IMR-90 (cell line): ENCODE measurements around the gene LNX1. TPM values are rescaled to one million over a fixed set of nuclear protein-coding genes. Genes with fewer than 3 reads are reported as not detected.

Source experiments
- ATAC-seq: fragments of 200-7000 bp; cut with Tn5 transposase; 2 replicates; pipeline ENCODE4 v1.9.1; 2020; ENCODE audit warnings: low read depth, mild to moderate bottlenecking, moderate library complexity
- BruUV-seq: library from RNA; stranded (reverse); fragments of 400-500 nt; replicated peaks from 2 replicates; lab custom pipeline; 2021; lab: Mats Ljungman, UMichigan
- CTCF ChIA-PET: fragments of 300-600 bp; formaldehyde crosslinking; extraction: SDS; loops from one replicate; lab custom pipeline; 2021; ENCODE audit warnings: antibody characterized with exemption; lab: Yijun Ruan, JAX
- POLR2A ChIA-PET: fragments of 300-600 bp; sonication (Branson Sonifier 250); formaldehyde crosslinking; loops from one replicate; lab custom pipeline; 2022; ENCODE audit warnings: antibody characterized with exemption; ENCODE audit not compliant: unreplicated experiment; lab: Charles Lee
- DNase-seq: peaks from one replicate; pipeline ENCODE4 v3.0.0; 2013
- H2AFZ ChIP-seq: replicated peaks from 2 replicates; pipeline ENCODE3; 2013; ENCODE audit warnings: low read length, mild to moderate bottlenecking; ENCODE audit not compliant: poor library complexity
- H2AK5ac ChIP-seq: 2 replicates; pipeline ENCODE4 v1.6.1; 2013; ENCODE audit warnings: low read depth, low read length, inconsistent platforms
- H2AK9ac ChIP-seq: replicated peaks from 2 replicates; pipeline ENCODE3; 2013; ENCODE audit warnings: mild to moderate bottlenecking, low read depth, low read length, moderate library complexity; ENCODE audit not compliant: poor library complexity
- H2BK120ac ChIP-seq: 2 replicates; pipeline ENCODE4 v1.6.1; 2013; ENCODE audit warnings: low read depth, low read length, inconsistent platforms
- H2BK15ac ChIP-seq: 3 replicates; pipeline ENCODE4 v1.6.1; 2013; ENCODE audit warnings: low read depth, low read length, inconsistent platforms
- H2BK20ac ChIP-seq: 2 replicates; pipeline ENCODE4 v1.6.1; 2013; ENCODE audit warnings: low read depth, mild to moderate bottlenecking, inconsistent platforms, low read length, moderate library complexity
- H2BK5ac ChIP-seq: 2 replicates; pipeline ENCODE4 v1.6.1; 2013; ENCODE audit warnings: mild to moderate bottlenecking, low read depth, low read length, inconsistent platforms; ENCODE audit not compliant: poor library complexity, severe bottlenecking
- H3K14ac ChIP-seq: replicated peaks from 2 replicates; pipeline ENCODE4 v1.6.1; 2013; ENCODE audit warnings: low read depth, low read length, inconsistent platforms
- H3K18ac ChIP-seq: 2 replicates; pipeline ENCODE4 v1.6.1; 2013; ENCODE audit warnings: low read depth, low read length, control low read depth
- H3K23ac ChIP-seq: 2 replicates; pipeline ENCODE4 v1.6.1; 2013; ENCODE audit warnings: low read depth, low read length, inconsistent platforms
- H3K27ac ChIP-seq: 2 replicates; pipeline ENCODE4 v1.5.1; 2013; ENCODE audit warnings: mild to moderate bottlenecking, control low read depth, low read length; ENCODE audit not compliant: insufficient read depth
- H3K27me3 ChIP-seq: 2 replicates; pipeline ENCODE4 v1.6.1; 2013; ENCODE audit warnings: low read length; ENCODE audit not compliant: control insufficient read depth, insufficient read depth
- H3K36me3 ChIP-seq: 2 replicates; pipeline ENCODE4 v1.6.1; 2013; ENCODE audit warnings: low read length, mixed read lengths; ENCODE audit not compliant: control insufficient read depth, insufficient read depth
- H3K4ac ChIP-seq: 2 replicates; pipeline ENCODE4 v1.6.1; 2013; ENCODE audit warnings: low read depth, low read length, inconsistent platforms
- H3K4me1 ChIP-seq: 2 replicates; pipeline ENCODE4 v1.6.1; 2013; ENCODE audit warnings: low read length, mixed read lengths; ENCODE audit not compliant: control insufficient read depth, insufficient read depth
- H3K4me2 ChIP-seq: 2 replicates; pipeline ENCODE4 v1.6.1; 2013; ENCODE audit warnings: low read depth, mild to moderate bottlenecking, control low read depth, low read length, moderate library complexity
- H3K4me3 ChIP-seq: 2 replicates; pipeline ENCODE4 v1.5.1; 2013; ENCODE audit warnings: low read depth, mild to moderate bottlenecking, control low read depth, low read length, moderate library complexity; ENCODE audit not compliant: insufficient read depth
- H3K56ac ChIP-seq: 2 replicates; pipeline ENCODE4 v1.6.1; 2013; ENCODE audit warnings: low read length, inconsistent platforms; ENCODE audit not compliant: insufficient read depth; ENCODE audit errors: extremely low read depth
- H3K79me1 ChIP-seq, 2 experiments: 2 replicates each; pipeline ENCODE4 v1.6.1; 2013; ENCODE audit warnings: low read length in 2 of 2, inconsistent platforms in 1 of 2, low read depth in 1 of 2
- H3K9ac ChIP-seq: 2 replicates; pipeline ENCODE4 v1.6.1; 2013; ENCODE audit warnings: low read depth, low read length, control low read depth
- H3K9me1 ChIP-seq: 2 replicates; pipeline ENCODE4 v1.6.1; 2013; ENCODE audit warnings: low read length, inconsistent platforms; ENCODE audit not compliant: insufficient read depth
- H3K9me3 ChIP-seq: 2 replicates; pipeline ENCODE4 v1.6.1; 2013; ENCODE audit warnings: low read length; ENCODE audit not compliant: control insufficient read depth, insufficient read depth
- H4K20me1 ChIP-seq: 2 replicates; pipeline ENCODE4 v1.6.1; 2013; ENCODE audit warnings: low read length, inconsistent platforms; ENCODE audit not compliant: insufficient read depth
- H4K5ac ChIP-seq: 2 replicates; pipeline ENCODE4 v1.6.1; 2013; ENCODE audit warnings: mild to moderate bottlenecking, low read depth, low read length, control low read depth
- H4K8ac ChIP-seq, 2 experiments: 2 replicates each; pipeline ENCODE4 v1.6.1; 2013; ENCODE audit warnings: low read depth in 2 of 2, low read length in 2 of 2, control low read depth in 1 of 2, inconsistent platforms in 1 of 2
- H4K91ac ChIP-seq: 2 replicates; pipeline ENCODE4 v1.6.1; 2013; ENCODE audit warnings: low read depth, low read length, inconsistent platforms; ENCODE audit not compliant: insufficient read depth
- BHLHE40 ChIP-seq: fragments of 150-350 bp; IDR thresholded peaks from 2 replicates; pipeline ENCODE4 v1.6.1; 2016; ENCODE audit warnings: mild to moderate bottlenecking, low read depth, low read length
- CHD1 ChIP-seq: IDR thresholded peaks from 2 replicates; pipeline ENCODE4 v1.6.1; 2012; ENCODE audit warnings: low read depth, low read length, improper control_type of control experiment
- FOS ChIP-seq: fragments of 150-350 bp; IDR thresholded peaks from 2 replicates; pipeline ENCODE4 v1.6.1; 2016; ENCODE audit warnings: low read depth, low read length
- MAFK ChIP-seq: IDR thresholded peaks from 2 replicates; pipeline ENCODE4 v1.6.1; 2012; ENCODE audit warnings: low read depth, low read length, improper control_type of control experiment
- MXI1 ChIP-seq: IDR thresholded peaks from 2 replicates; pipeline ENCODE4 v1.6.1; 2012; ENCODE audit warnings: low read depth, mild to moderate bottlenecking, low read length, moderate library complexity, borderline replicate concordance
- POLR2A ChIP-seq: IDR thresholded peaks from 2 replicates; pipeline ENCODE4 v1.6.1; 2012; ENCODE audit warnings: mild to moderate bottlenecking, low read depth, low read length
- RAD21 ChIP-seq: IDR thresholded peaks from 2 replicates; pipeline ENCODE4 v1.6.1; 2012; ENCODE audit warnings: low read length, improper control_type of control experiment
- RCOR1 ChIP-seq: IDR thresholded peaks from 2 replicates; pipeline ENCODE4 v1.6.1; 2012; ENCODE audit warnings: mild to moderate bottlenecking, low read length, improper control_type of control experiment; ENCODE audit not compliant: insufficient replicate concordance
- RFX5 ChIP-seq: IDR thresholded peaks from 2 replicates; pipeline ENCODE4 v1.8.0; 2012; ENCODE audit warnings: low read depth, mild to moderate bottlenecking, low read length, moderate library complexity
- SMC3 ChIP-seq: fragments of 150-350 bp; IDR thresholded peaks from 2 replicates; pipeline ENCODE4 v1.6.1; 2016; ENCODE audit warnings: low read depth, mild to moderate bottlenecking, antibody characterized with exemption, low read length, moderate library complexity
- dilution Hi-C: fragments of 300-500 bp; cut with HindIII; formaldehyde crosslinking; loops from one replicate; pipeline ENCODE4 v1.14.3; 2018; ENCODE audit warnings: low sequenced_read_pairs; ENCODE audit not compliant: unreplicated experiment
- in situ Hi-C: fragments of 300-500 bp; cut with MboI; formaldehyde crosslinking; loops from 3 replicates; pipeline ENCODE4 v1.14.3; 2019; ENCODE audit warnings: low sequenced_read_pairs, inconsistent platforms, mixed read lengths
- intact Hi-C: fragments of 100-400 bp; cut with micrococcal nuclease; formaldehyde crosslinking; loops from 2 replicates; pipeline ENCODE4 v1.10.0; 2022
- polyA plus RNA-seq, 3 experiments: library from polyadenylated mRNA; depleted of rRNA; stranded (reverse); fragments of >200 nt; gene quantifications; 2 replicates each; pipeline ENCODE4 v1.2.3, GENCODE V29; 2012; ENCODE audit warnings: low replicate concordance in 1 of 3
- total RNA-seq: library from RNA; depleted of rRNA; stranded (reverse); fragments of >200 nt; gene quantifications from 2 replicates; pipeline ENCODE4 v1.2.3, GENCODE V29; 2012
- TF ChIP-seq, protein P1 (sequence below): fragments of 150-350 bp; IDR thresholded peaks from 2 replicates; pipeline ENCODE4 v1.6.1; 2016; ENCODE audit warnings: low read depth, mild to moderate bottlenecking, low read length, moderate library complexity, borderline replicate concordance
- TF ChIP-seq, protein P2 (sequence below): conservative IDR thresholded peaks from 2 replicates; pipeline ENCODE4 v1.5.1; 2012; ENCODE audit warnings: mild to moderate bottlenecking, low read depth, low read length, improper control_type of control experiment

The LNX1 gene
- total and polyA plus RNA-seq, 2 of the 4 experiments (the other 2 are of a cell fraction) = 0.15 to 0.36 TPM

- Histone ChIP-seq H2AK9ac (no peak overlapping the region), H2BK5ac (no peak overlapping the region), H4K91ac (no peak overlapping the region), H3K4me3 (no peak overlapping the region), H3K14ac (no peak overlapping the region), H3K18ac (no peak overlapping the region), H4K5ac (no peak overlapping the region), H3K4me2 (no peak overlapping the region), H3K27me3 (no peaks in the 10 kb centered on the region), H3K56ac (no peak overlapping the region), H3K4me1 (peaks cover 4% of the 10 kb centered on the region; the same call in 1 of the 2 replicates), H2BK20ac (no peak overlapping the region), H2BK120ac (no peak overlapping the region), H2BK15ac (no peak overlapping the region), H4K8ac (no peak overlapping the region), H2AFZ (no peak overlapping the region), H3K79me1 (no peaks in the 10 kb centered on the region), H3K4ac (no peak overlapping the region), H3K9me1 (no peaks in the 10 kb centered on the region), H3K23ac (no peak overlapping the region), H3K9ac (no peak overlapping the region), H3K27ac (no peak overlapping the region), H4K20me1 (no peaks in the 10 kb centered on the region), H3K9me3 (no peaks in the 10 kb centered on the region), H3K36me3 (no peaks in the 10 kb centered on the region), H2AK5ac (no peak overlapping the region)
- ChIA-PET POLR2A (no interaction called here), CTCF (interaction anchor here (0.9 kb wide), 1 partner anchor 593 kb away, joined by 3 read pairs; no protein-coding TSS in a partner anchor)
- in situ Hi-C loops = no loop called here
- ATAC-seq (no peak), DNase-seq (no peak)
- TF ChIP-seq SMC3 = no peak
- TF ChIP-seq, protein P1, sequence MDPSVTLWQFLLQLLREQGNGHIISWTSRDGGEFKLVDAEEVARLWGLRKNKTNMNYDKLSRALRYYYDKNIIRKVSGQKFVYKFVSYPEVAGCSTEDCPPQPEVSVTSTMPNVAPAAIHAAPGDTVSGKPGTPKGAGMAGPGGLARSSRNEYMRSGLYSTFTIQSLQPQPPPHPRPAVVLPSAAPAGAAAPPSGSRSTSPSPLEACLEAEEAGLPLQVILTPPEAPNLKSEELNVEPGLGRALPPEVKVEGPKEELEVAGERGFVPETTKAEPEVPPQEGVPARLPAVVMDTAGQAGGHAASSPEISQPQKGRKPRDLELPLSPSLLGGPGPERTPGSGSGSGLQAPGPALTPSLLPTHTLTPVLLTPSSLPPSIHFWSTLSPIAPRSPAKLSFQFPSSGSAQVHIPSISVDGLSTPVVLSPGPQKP = no peak
- no peak for TF ChIP-seq RAD21
- no peak for TF ChIP-seq BHLHE40
- no peak for TF ChIP-seq POLR2A
- no peak for TF ChIP-seq CHD1
- TF ChIP-seq, protein P2, sequence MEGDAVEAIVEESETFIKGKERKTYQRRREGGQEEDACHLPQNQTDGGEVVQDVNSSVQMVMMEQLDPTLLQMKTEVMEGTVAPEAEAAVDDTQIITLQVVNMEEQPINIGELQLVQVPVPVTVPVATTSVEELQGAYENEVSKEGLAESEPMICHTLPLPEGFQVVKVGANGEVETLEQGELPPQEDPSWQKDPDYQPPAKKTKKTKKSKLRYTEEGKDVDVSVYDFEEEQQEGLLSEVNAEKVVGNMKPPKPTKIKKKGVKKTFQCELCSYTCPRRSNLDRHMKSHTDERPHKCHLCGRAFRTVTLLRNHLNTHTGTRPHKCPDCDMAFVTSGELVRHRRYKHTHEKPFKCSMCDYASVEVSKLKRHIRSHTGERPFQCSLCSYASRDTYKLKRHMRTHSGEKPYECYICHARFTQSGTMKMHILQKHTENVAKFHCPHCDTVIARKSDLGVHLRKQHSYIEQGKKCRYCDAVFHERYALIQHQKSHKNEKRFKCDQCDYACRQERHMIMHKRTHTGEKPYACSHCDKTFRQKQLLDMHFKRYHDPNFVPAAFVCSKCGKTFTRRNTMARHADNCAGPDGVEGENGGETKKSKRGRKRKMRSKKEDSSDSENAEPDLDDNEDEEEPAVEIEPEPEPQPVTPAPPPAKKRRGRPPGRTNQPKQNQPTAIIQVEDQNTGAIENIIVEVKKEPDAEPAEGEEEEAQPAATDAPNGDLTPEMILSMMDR = no peak
- no peak for TF ChIP-seq RCOR1
- no peak for TF ChIP-seq RFX5
- TF ChIP-seq FOS = no peak
- TF ChIP-seq MAFK = no peak
- TF ChIP-seq MXI1 = no peak
- dilution Hi-C loops = no loop called here
- no TSS peak for BruUV-seq
- intact Hi-C loops = no loop called here
These were observed 47.6 kb upstream of the LNX1 start for GRCh38 chr4:53638919-53639318.
